ENCODE data around the gene BPIFB3. TPM values are rescaled to one million over a fixed set of nuclear protein-coding genes. Genes with fewer than 3 reads are reported as not detected.

The BPIFB3 gene
- total RNA-seq, 1 experiment from 2014 or later = not detected

- TF ChIP-seq CTCF (conservative IDR thresholded peaks at IDR 0.05; ENCODE audit: low read depth, low read length) (peak; percentile 51), EZH2 (IDR thresholded peaks at IDR 0.05; ENCODE audit: borderline replicate concordance, low read depth, low read length, poor library complexity, severe bottlenecking) (no peak)
- Histone ChIP-seq H3K27ac (ENCODE audit: low read depth, low read length, poor library complexity, severe bottlenecking) (no peak overlapping the region), H3K36me3 (ENCODE audit: insufficient read depth, low read length, poor library complexity, severe bottlenecking) (no peaks in the 10 kb centered on the region), H3K9me3 (ENCODE audit: low read depth, low read length, poor library complexity, severe bottlenecking) (no peaks in the 10 kb centered on the region), H3K4me1 (ENCODE audit: insufficient read depth, low read length, poor library complexity, severe bottlenecking) (no peaks in the 10 kb centered on the region), H3K27me3 (replicated peaks; ENCODE audit: insufficient read depth, low read depth, low read length, poor library complexity) (peaks cover 12% of the 10 kb centered on the region), H3K4me3 (ENCODE audit: low read depth, low read length, poor library complexity, severe bottlenecking) (no peak overlapping the region)
- intact Hi-C loops (cut with micrococcal nuclease; ENCODE audit: unreplicated experiment) = no loop called here
- CTCF ChIA-PET = no interaction called here
- no TSS peak for BruUV-seq (replicated peaks)
- POLR2A ChIA-PET (ENCODE audit: low non-redundant PET) = no interaction called here
- peak; percentile 9 for DNase-seq (ENCODE audit: low spot score)
Observed at GRCh38 chr20:33076662-33077372, 23.1 kb downstream of the BPIFB3 start.

- Histone ChIP-seq H3K4me3 (ENCODE audit: low read depth, low read length, poor library complexity, severe bottlenecking) (no peak within 1 kb of the TSS), H3K9me3 (ENCODE audit: low read depth, low read length, poor library complexity, severe bottlenecking) (no peaks in the 10 kb centered on the region), H3K36me3 (ENCODE audit: insufficient read depth, low read length, poor library complexity, severe bottlenecking) (no peaks in the 10 kb centered on the region), H3K27ac (ENCODE audit: low read depth, low read length, poor library complexity, severe bottlenecking) (no peak within 1 kb of the TSS), H3K4me1 (ENCODE audit: insufficient read depth, low read length, poor library complexity, severe bottlenecking) (no peaks in the 10 kb centered on the region), H3K27me3 (replicated peaks; ENCODE audit: insufficient read depth, low read depth, low read length, poor library complexity) (peaks cover 12% of the 10 kb centered on the region)
- BruUV-seq (replicated peaks) = no TSS peak
- intact Hi-C loops (cut with micrococcal nuclease; ENCODE audit: unreplicated experiment) = no loop called here
- TF ChIP-seq EZH2 (IDR thresholded peaks at IDR 0.05; ENCODE audit: borderline replicate concordance, low read depth, low read length, poor library complexity, severe bottlenecking) (no peak), CTCF (conservative IDR thresholded peaks at IDR 0.05; ENCODE audit: low read depth, low read length) (no peak)
- CTCF ChIA-PET = no interaction called here
- no peak for DNase-seq (ENCODE audit: low spot score)
- POLR2A ChIA-PET (ENCODE audit: low non-redundant PET) = no interaction called here
Observed at GRCh38 chr20:33079259-33079658, 25.6 kb downstream of the BPIFB3 start, which contains the start of gene BPIFB4. Gene BPIFB4, plus strand, starts transcription at chr20:33079643. Its CDS starts 1,884 bp downstream, at chr20:33081527.

GRCh38 chr20:33081411-33082154 lies 27.9 kb downstream of the BPIFB3 start:
- DNase-seq (ENCODE audit: low spot score) = no peak
- Histone ChIP-seq H3K9me3 (ENCODE audit: low read depth, low read length, poor library complexity, severe bottlenecking) (no peaks in the 10 kb centered on the region), H3K4me3 (ENCODE audit: low read depth, low read length, poor library complexity, severe bottlenecking) (no peak overlapping the region), H3K27me3 (replicated peaks; ENCODE audit: insufficient read depth, low read depth, low read length, poor library complexity) (no peaks in the 10 kb centered on the region), H3K27ac (ENCODE audit: low read depth, low read length, poor library complexity, severe bottlenecking) (no peak overlapping the region), H3K36me3 (ENCODE audit: insufficient read depth, low read length, poor library complexity, severe bottlenecking) (no peaks in the 10 kb centered on the region), H3K4me1 (ENCODE audit: insufficient read depth, low read length, poor library complexity, severe bottlenecking) (no peaks in the 10 kb centered on the region)
- intact Hi-C loops (cut with micrococcal nuclease; ENCODE audit: unreplicated experiment) = no loop called here
- TF ChIP-seq CTCF (conservative IDR thresholded peaks at IDR 0.05; ENCODE audit: low read depth, low read length) (no peak), EZH2 (IDR thresholded peaks at IDR 0.05; ENCODE audit: borderline replicate concordance, low read depth, low read length, poor library complexity, severe bottlenecking) (no peak)
- ChIA-PET CTCF (no interaction called here), POLR2A (ENCODE audit: low non-redundant PET) (no interaction called here)
- no TSS peak for BruUV-seq (replicated peaks)

Data from A673 (cell line).